ENCODE measurements around the gene CBFA2T2. TPM values are rescaled to one million over a fixed set of nuclear protein-coding genes. Genes with fewer than 3 reads are reported as not detected.
A peak's percentile ranks its signal among the peaks of the same experiment; 100 is the strongest.

CBFA2T2 gene
- polyA plus RNA-seq, 3 donors from 2014 or later: 7.5 to 15.5 (median 11.0) TPM

DNA sequence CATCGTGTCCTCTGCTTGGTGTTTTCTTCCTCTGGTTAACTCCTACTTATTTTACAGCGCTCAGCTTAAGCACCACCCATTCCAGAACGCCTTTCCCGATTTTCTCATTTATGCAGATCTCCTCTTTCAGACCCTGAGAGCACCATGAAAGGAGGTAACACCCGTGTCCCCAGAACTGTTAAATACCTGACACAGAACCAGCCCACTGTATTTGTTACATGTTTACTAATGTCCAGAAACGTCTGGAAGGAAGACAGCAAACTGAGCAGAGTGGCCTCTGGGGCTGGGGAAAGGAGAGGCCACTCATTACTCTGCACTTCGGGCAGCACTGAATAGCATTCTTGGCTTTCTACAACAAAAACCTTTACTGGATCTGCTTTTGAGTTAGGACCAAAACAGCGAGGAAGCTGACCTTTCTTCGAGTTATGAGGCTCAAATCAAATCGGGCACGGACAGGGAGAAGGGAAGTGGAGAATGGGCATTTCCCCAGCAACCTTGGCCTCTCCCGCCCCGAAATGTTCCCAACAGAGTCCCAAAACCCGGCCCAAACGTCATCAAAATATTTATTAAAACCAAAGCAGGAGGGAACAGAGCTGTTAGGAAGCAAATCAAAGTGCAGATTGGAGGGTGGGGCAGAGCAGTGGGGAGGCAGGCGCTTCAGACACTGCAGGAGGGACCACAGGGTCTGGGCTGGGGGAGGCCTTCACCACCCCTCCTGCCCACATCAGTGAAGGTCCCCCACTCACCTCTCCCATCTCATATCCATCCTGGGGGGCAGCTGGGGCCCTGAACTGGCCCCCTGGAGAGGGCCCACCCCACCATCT, 185.5 kb downstream of the CBFA2T2 start:
- Mint-ChIP-seq H3K4me1 (peaks cover 18% of the 10 kb centered on the region in 2 donors), H3K4me3 (peak overlapping the region; percentile 71 to 84 (median 77)), H3K9me3 (no peaks in the 10 kb centered on the region), H3K27ac (peak overlapping the region in 4 of 6 donors; percentile 43 to 83 (median 69)), H3K36me3 (no peaks in the 10 kb centered on the region), H3K27me3 (ENCODE audit: low read depth in 3 of 3) (peaks cover 0 to 3% (median 2%) of the 10 kb centered on the region in 3 donors)
- DNase-seq: no peak

- Mint-ChIP-seq H3K4me1 (peaks cover 18% of the 10 kb centered on the region in 2 donors), H3K36me3 (no peaks in the 10 kb centered on the region), H3K27me3 (ENCODE audit: low read depth in 3 of 3) (peaks cover 0 to 3% (median 0%) of the 10 kb centered on the region in 3 donors), H3K27ac (no peak overlapping the region), H3K4me3 (peak overlapping the region in 1 of 5 donors; percentile 47), H3K9me3 (no peaks in the 10 kb centered on the region)
- no peak for DNase-seq
Observed at GRCh38 chr20:33676121-33676520, 186.2 kb downstream of the CBFA2T2 start.

DNA sequence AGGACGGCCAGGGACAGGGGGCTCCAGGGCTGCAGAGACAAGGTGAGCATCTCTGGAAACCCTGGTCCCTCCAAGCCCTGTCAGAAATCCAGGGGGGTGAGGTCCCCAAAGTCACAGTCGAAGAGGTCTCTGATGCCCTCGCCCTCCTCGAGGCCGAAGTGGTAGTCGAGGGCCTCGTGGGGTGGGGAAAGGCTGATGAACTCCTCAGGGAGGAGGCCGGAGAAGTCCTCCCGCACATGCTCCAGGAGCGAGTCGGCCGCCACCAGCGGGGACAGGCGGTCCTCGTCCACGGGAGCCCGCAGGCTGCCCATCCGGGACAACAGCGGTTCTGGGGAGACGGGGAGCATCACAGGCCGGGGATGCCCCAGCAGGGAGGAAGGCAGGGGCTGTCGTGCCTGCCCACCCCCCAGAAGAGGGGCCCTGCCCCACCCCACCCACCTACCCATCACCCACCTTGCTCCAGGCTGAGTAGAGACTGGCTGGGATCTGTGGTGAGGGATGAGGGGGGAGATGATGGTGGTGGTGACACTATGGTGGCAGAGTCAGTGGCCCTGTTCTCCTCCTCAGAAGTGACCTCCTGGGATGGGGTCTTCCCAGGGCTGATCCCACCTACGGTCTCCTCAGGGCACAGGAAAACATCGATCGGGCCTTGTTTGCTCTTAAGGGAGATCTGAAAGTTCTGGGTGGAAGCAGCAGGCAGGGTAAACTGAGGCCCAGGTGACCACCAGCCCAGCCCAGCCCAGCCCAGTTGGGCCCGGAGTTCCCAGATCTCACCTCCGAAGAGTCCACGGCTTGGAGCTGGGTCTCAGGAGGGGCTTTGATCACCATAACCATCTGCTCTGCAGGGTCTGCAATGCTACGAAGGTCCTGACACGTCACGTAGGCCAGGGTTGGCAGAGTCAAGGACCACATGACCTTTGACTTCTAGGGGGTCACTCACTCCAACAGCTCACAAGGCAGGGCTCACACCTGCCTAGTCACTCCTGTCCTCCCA, 187.1 kb downstream of the CBFA2T2 start:
- Mint-ChIP-seq H3K4me1 (peaks cover 18 to 22% of the 10 kb centered on the region in 2 donors), H3K4me3 (peak overlapping the region in 1 of 5 donors; percentile 40), H3K27ac (no peak overlapping the region), H3K9me3 (no peaks in the 10 kb centered on the region), H3K27me3 (ENCODE audit: low read depth in 3 of 3) (peaks cover 0 to 3% (median 0%) of the 10 kb centered on the region in 3 donors), H3K36me3 (no peaks in the 10 kb centered on the region)
- no peak for DNase-seq

- no peak for DNase-seq
- Mint-ChIP-seq H3K27ac (peak overlapping the region in 1 of 6 donors; percentile 35), H3K4me1 (peaks cover 16 to 24% of the 10 kb centered on the region in 2 donors), H3K4me3 (no peak overlapping the region), H3K27me3 (ENCODE audit: low read depth in 3 of 3) (peaks cover 0 to 3% (median 0%) of the 10 kb centered on the region in 3 donors), H3K36me3 (no peaks in the 10 kb centered on the region), H3K9me3 (no peaks in the 10 kb centered on the region)
Observed at GRCh38 chr20:33677991-33678702, 188.3 kb downstream of the CBFA2T2 start.

GRCh38 chr20:33679758-33680485, 190.0 kb downstream of the CBFA2T2 start:
- no peaks in the 10 kb centered on the region for H3K36me3 Mint-ChIP-seq
- H3K4me3 Mint-ChIP-seq: no peak overlapping the region
- peak overlapping the region in 1 of 6 donors; percentile 62 for H3K27ac Mint-ChIP-seq
- peaks cover 6 to 15% of the 10 kb centered on the region in 2 donors for H3K4me1 Mint-ChIP-seq
- peak in 2 of 3 donors; percentile 25 to 29 for DNase-seq
- H3K27me3 Mint-ChIP-seq (ENCODE audit: low read depth in 3 of 3): peaks cover 0 to 2% (median 0%) of the 10 kb centered on the region in 3 donors
- H3K9me3 Mint-ChIP-seq: no peaks in the 10 kb centered on the region

- Mint-ChIP-seq H3K9me3 (no peaks in the 10 kb centered on the region), H3K4me3 (no peak overlapping the region), H3K4me1 (peaks cover 6 to 11% of the 10 kb centered on the region in 2 donors), H3K27me3 (ENCODE audit: low read depth in 3 of 3) (peaks cover 0 to 2% (median 0%) of the 10 kb centered on the region in 3 donors), H3K36me3 (no peaks in the 10 kb centered on the region), H3K27ac (peak overlapping the region in 1 of 6 donors; percentile 64)
- no peak for DNase-seq
Observed at GRCh38 chr20:33680686-33681085, 190.8 kb downstream of the CBFA2T2 start.

DNA sequence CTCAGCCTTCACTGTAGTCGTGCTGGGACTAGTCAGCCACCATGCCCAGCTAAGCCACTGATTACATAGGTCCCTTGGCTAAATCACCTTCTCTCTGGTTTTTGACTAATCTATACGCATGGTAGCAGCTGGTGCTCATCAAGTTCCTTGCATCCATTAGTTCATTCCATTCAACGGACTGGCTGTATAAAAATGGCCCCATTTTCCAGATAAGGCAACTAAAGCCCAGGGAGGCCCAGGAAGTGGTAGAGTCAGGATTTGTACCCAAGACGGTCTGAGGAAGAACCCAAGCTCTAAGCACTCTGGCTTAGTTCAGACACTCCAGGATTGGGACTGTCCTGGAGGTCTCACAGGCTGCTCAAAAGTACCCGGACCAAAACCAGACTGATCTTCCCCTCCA, 191.4 kb downstream of the CBFA2T2 start:
- Mint-ChIP-seq H3K36me3 (no peaks in the 10 kb centered on the region), H3K4me3 (no peak overlapping the region), H3K4me1 (peaks cover 8 to 11% of the 10 kb centered on the region in 2 donors), H3K27ac (no peak overlapping the region), H3K9me3 (no peaks in the 10 kb centered on the region), H3K27me3 (ENCODE audit: low read depth in 3 of 3) (peaks cover 0 to 2% (median 0%) of the 10 kb centered on the region in 3 donors)
- no peak for DNase-seq

GRCh38 chr20:33681728-33682353, 191.9 kb downstream of the CBFA2T2 start:
- Mint-ChIP-seq H3K4me1 (peaks cover 12 to 16% of the 10 kb centered on the region in 2 donors), H3K27ac (no peak overlapping the region), H3K9me3 (no peaks in the 10 kb centered on the region), H3K27me3 (ENCODE audit: low read depth in 3 of 3) (peaks cover 0 to 2% (median 0%) of the 10 kb centered on the region in 3 donors), H3K36me3 (no peaks in the 10 kb centered on the region), H3K4me3 (no peak overlapping the region)
- no peak for DNase-seq

DNA sequence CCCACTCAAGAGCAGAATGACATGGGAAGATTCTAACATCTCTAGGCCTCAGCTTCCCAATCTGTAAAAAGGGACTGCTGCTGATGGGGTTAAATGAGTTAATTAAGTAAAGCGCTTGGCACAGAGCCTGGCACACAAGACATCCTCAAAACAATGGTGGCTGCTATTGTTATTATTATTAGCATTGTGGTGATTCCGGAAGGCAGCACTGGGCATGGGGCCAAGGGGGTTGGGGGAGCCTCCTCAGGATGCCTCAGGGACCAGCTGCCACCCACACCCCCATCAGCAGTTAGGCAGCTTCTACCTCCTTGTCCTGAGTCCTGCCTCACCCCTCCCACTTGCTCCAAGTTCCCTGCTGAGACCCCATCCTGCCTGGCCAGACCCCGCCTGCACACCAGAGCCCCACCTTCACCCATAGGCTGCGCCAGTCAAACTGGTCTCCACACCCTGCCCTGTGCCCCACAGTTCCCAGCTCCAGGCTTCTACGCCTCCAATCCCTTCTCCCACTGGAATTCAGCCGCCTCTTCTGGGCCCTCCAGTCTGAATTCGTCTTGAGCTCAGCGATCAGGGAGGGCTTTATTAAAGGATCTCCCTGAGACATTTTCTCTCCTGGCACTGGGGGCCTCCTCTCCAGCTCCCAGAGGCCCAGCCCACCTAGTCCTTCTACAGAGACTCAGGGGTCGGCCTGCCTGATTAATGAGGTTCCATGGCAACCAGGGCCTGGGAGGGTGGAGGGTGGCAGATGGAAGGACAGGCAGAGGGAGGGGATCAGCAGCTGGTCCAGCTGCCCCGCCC, 194.8 kb downstream of the CBFA2T2 start:
- Mint-ChIP-seq H3K27me3 (ENCODE audit: low read depth in 3 of 3) (peaks cover 0 to 2% (median 0%) of the 10 kb centered on the region in 3 donors), H3K4me3 (peak overlapping the region; percentile 27 to 64 (median 39)), H3K36me3 (no peaks in the 10 kb centered on the region), H3K9me3 (no peaks in the 10 kb centered on the region), H3K4me1 (peaks cover 20 to 31% of the 10 kb centered on the region in 2 donors), H3K27ac (no peak overlapping the region)
- no peak for DNase-seq

- peak in 2 of 3 donors; percentile 26 to 27 for DNase-seq
- peaks cover 0 to 2% (median 0%) of the 10 kb centered on the region in 3 donors for H3K27me3 Mint-ChIP-seq (ENCODE audit: low read depth in 3 of 3)
- peaks cover 26 to 39% of the 10 kb centered on the region in 2 donors for H3K4me1 Mint-ChIP-seq
- H3K9me3 Mint-ChIP-seq: no peaks in the 10 kb centered on the region
- no peaks in the 10 kb centered on the region for H3K36me3 Mint-ChIP-seq
- peak overlapping the region; percentile 64 to 66 (median 66) for H3K4me3 Mint-ChIP-seq
- peak overlapping the region in 1 of 6 donors; percentile 34 for H3K27ac Mint-ChIP-seq
Observed at GRCh38 chr20:33685328-33686099, 195.6 kb downstream of the CBFA2T2 start.

Measured in immature natural killer cell (primary cell).